Kidney (tissue), 14 donors: Measurements from ENCODE around the gene LBH. TPM values are rescaled to one million over a fixed set of nuclear protein-coding genes. Genes with fewer than 3 reads are reported as not detected.

Source experiments
- DNase-seq, 5 donors: peaks; one replicate each; pipeline ENCODE4 v3.0.0-alpha.2; 2013 to 2020
- FAIRE-seq: peaks from 2 replicates; lab custom pipeline; 2012; peaks lifted over from hg19 to GRCh38; lab: Jason Lieb, UNC
- H3K27ac ChIP-seq, 2 donors: one replicate each; pipeline ENCODE4 v1.7.0; 2013; ENCODE audit warnings: low read depth in 2 of 2, low read length in 2 of 2, inconsistent platforms in 1 of 2
- H3K27me3 ChIP-seq: one replicate; pipeline ENCODE4 v1.7.1; 2013; ENCODE audit warnings: low read length, inconsistent platforms; ENCODE audit not compliant: control insufficient read depth, insufficient read depth
- H3K36me3 ChIP-seq, 3 donors: one replicate each; pipeline versions ENCODE4 v1.7.0 to v1.7.1; 2013; ENCODE audit warnings: low read length in 3 of 3, control low read depth in 1 of 3, inconsistent platforms in 1 of 3; ENCODE audit not compliant: insufficient read depth in 3 of 3, control insufficient read depth in 2 of 3
- H3K4me1 ChIP-seq, 3 donors: one replicate each; pipeline versions ENCODE4 v1.7.0 to v1.7.1; 2013; ENCODE audit warnings: low read length in 3 of 3, inconsistent platforms in 1 of 3, low read depth in 1 of 3; ENCODE audit not compliant: control insufficient read depth in 2 of 3, insufficient read depth in 2 of 3
- H3K4me3 ChIP-seq, 3 donors: one replicate each; pipeline versions ENCODE4 v1.7.0 to v1.8.1; 2013; ENCODE audit warnings: low read length in 3 of 3, control low read depth in 1 of 3, inconsistent platforms in 1 of 3
- H3K9ac ChIP-seq, 3 donors: one replicate each; pipeline versions ENCODE4 v1.7.0 to v1.7.1; 2013; ENCODE audit warnings: low read length in 3 of 3, control low read depth in 1 of 3, inconsistent platforms in 1 of 3
- H3K9me3 ChIP-seq, 3 donors: one replicate each; pipeline versions ENCODE4 v1.7.0 to v1.7.1; 2013; ENCODE audit warnings: low read length in 3 of 3, control low read depth in 1 of 3, inconsistent platforms in 1 of 3; ENCODE audit not compliant: control insufficient read depth in 2 of 3, insufficient read depth in 1 of 3
- intact Hi-C: fragments of 100-400 bp; cut with DNase I; formaldehyde crosslinking; loops from one replicate; pipeline ENCODE4 v1.11.1; 2022
- polyA plus RNA-seq: library from polyadenylated mRNA; stranded (reverse); fragments of 350-450 nt; fragmentation: Illumina TruSeq; extraction: RNeasy Lipid Tissue Mini Kit (QIAGEN cat#74804); gene quantifications from one replicate; pipeline ENCODE4 v1.2.3, GENCODE V29; 2014; ENCODE audit warnings: low read depth, low replicate concordance; ENCODE audit not compliant: insufficient read depth
- total RNA-seq: library from RNA; stranded (reverse); fragmentation: NEBNext Ultra II Directional; extraction: Animal tissue kit (Norgen Biotek cat#: 25700); gene quantifications from one replicate; pipeline ENCODE4 v1.2.1, GENCODE V29; 2021
- TF ChIP-seq, protein P1 (sequence below): IDR thresholded peaks from 3 replicates; pipeline ENCODE4 v1.5.1; 2012; ENCODE audit warnings: mild to moderate bottlenecking, moderate library complexity, borderline replicate concordance; ENCODE audit not compliant: insufficient read depth; ENCODE audit errors: extremely low read depth
- donor health status: control.
- donor health status: control.
- donor health status: control.
- donor health status: control.
- donor health status: control.
- donor health status: DM: yes; HTN: yes; CAD: no.
- donor health status: Normal renal cell carcinoma (clear cell type).

LBH gene
- total and polyA plus RNA-seq, 2 donors from 2014 or later = 27.2 to 81.9 TPM

DNA sequence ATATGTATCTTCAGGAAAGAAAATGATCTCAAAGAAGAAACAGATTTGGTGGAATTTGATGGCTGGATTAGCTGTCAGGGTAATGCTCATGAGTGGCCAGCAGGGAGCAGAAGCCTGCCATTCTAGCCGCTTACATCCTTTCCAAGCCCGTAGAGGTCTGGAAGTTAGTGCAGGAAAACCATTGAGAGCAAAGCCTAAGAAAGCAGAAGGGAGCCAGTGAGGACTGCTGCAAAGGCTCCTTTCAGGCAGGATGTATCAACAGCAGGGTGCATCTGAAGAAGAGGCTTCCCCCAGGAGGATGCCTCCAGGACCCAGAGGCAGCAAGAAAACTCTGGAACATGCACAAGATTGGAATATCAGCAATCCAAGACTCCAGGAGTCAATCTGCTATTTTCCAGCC is 22.9 kb upstream of the LBH start:
- Histone ChIP-seq H3K9me3 (no peaks in the 10 kb centered on the region), H3K36me3 (no peaks in the 10 kb centered on the region), H3K27ac (no peak overlapping the region), H3K4me3 (no peak overlapping the region), H3K4me1 (no peaks in the 10 kb centered on the region), H3K9ac (no peak overlapping the region), H3K27me3 (no peaks in the 10 kb centered on the region)
- intact Hi-C loops = loop anchor here (5.0 kb wide), 1 partner anchor 499 kb away; no protein-coding TSS in a partner anchor
- TF ChIP-seq, protein P1, sequence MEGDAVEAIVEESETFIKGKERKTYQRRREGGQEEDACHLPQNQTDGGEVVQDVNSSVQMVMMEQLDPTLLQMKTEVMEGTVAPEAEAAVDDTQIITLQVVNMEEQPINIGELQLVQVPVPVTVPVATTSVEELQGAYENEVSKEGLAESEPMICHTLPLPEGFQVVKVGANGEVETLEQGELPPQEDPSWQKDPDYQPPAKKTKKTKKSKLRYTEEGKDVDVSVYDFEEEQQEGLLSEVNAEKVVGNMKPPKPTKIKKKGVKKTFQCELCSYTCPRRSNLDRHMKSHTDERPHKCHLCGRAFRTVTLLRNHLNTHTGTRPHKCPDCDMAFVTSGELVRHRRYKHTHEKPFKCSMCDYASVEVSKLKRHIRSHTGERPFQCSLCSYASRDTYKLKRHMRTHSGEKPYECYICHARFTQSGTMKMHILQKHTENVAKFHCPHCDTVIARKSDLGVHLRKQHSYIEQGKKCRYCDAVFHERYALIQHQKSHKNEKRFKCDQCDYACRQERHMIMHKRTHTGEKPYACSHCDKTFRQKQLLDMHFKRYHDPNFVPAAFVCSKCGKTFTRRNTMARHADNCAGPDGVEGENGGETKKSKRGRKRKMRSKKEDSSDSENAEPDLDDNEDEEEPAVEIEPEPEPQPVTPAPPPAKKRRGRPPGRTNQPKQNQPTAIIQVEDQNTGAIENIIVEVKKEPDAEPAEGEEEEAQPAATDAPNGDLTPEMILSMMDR = peak; percentile 91
- FAIRE-seq (peak; percentile 90), DNase-seq (peak; percentile 68 to 90 (median 73))

DNA sequence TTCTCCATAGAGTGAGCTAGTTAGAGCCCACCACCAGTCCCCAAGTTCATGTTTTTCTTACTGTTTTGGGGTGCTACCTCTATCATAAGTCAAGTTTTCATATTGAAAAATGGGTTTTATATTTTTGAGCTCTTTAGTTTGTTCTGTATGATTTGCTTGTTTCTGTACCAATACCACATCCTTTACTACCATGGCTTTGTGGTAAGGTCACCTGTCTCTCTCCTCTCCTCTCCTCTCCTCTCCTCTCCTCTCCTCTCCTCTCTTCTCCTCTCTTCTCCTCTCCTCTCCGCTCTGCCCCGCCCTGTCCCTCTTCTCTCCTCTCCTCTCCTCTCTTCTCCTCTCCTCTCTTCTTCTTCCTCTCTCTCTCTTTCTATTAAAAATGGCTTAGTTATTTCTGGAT is 22.1 kb upstream of the LBH start:
- TF ChIP-seq, protein P1 = no peak
- no peaks in the 10 kb centered on the region for H3K4me1 ChIP-seq
- H3K9me3 ChIP-seq = no peaks in the 10 kb centered on the region
- H3K27me3 ChIP-seq = no peaks in the 10 kb centered on the region
- DNase-seq (no peak), FAIRE-seq (no peak)
- no peak overlapping the region for H3K27ac ChIP-seq
- intact Hi-C loops = loop anchor here (5.0 kb wide), 1 partner anchor 498 kb away; no protein-coding TSS in a partner anchor
- H3K9ac ChIP-seq = no peak overlapping the region
- H3K4me3 ChIP-seq = no peak overlapping the region
- no peaks in the 10 kb centered on the region for H3K36me3 ChIP-seq

DNA sequence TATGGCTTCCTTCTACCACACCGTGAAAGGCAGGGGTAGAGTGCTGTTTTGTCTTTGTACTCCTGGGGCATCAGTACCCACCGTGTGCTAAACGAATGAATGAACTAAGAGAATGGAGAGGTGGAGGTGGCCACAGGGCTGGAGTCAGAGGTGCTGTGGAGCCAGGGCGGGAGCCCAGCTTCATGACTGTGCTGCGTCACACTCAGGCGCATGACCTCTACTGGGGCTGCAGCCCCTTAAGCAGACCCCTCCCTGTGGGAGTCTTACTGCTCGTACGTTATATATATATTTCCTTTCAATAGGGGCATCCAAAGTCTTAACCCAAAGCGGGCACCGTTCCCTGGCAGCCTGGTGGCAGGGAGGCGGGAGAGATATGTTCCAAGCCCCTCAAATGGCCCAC is 18.0 kb upstream of the LBH start:
- no peaks in the 10 kb centered on the region for H3K4me1 ChIP-seq
- H3K9ac ChIP-seq = no peak overlapping the region
- DNase-seq (no peak), FAIRE-seq (no peak)
- H3K27ac ChIP-seq = no peak overlapping the region
- no peak overlapping the region for H3K4me3 ChIP-seq
- no peaks in the 10 kb centered on the region for H3K27me3 ChIP-seq
- intact Hi-C loops = no loop called here
- TF ChIP-seq, protein P1 = no peak
- H3K9me3 ChIP-seq = no peaks in the 10 kb centered on the region
- H3K36me3 ChIP-seq = no peaks in the 10 kb centered on the region

DNA sequence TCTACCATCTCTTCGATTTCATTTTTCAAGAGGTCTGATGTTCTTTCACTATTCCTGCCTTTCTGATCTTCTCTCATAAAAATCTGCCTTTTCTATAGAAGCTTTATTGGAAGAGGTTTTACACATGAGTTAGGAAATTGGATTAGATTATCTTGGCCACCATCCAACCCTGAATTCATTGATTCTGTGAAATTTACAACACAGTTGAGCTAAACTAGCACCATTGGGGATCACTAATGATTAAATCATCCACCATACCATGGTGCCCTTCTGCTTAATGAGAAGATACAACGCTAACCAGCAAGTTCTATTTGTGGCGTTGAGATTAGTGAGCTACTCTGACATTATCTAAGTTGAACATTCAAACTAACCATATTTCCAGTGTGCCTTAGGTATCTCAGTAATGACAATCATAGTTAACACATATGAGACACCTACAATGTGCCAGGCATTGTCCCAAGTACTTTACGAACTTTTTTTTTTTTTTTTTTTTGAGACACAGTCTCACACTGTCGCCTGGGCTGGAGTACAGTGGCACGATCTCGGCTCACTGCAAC is 17.3 kb upstream of the LBH start:
- DNase-seq = no peak
- FAIRE-seq = no peak
- Histone ChIP-seq H3K4me1 (no peaks in the 10 kb centered on the region), H3K9ac (no peak overlapping the region), H3K27me3 (no peaks in the 10 kb centered on the region), H3K4me3 (no peak overlapping the region), H3K9me3 (no peaks in the 10 kb centered on the region), H3K27ac (no peak overlapping the region), H3K36me3 (no peaks in the 10 kb centered on the region)
- TF ChIP-seq, protein P1 = no peak
- intact Hi-C loops = no loop called here
